ENCODE results near the gene PRDM5.

The PRDM5 gene

DNA sequence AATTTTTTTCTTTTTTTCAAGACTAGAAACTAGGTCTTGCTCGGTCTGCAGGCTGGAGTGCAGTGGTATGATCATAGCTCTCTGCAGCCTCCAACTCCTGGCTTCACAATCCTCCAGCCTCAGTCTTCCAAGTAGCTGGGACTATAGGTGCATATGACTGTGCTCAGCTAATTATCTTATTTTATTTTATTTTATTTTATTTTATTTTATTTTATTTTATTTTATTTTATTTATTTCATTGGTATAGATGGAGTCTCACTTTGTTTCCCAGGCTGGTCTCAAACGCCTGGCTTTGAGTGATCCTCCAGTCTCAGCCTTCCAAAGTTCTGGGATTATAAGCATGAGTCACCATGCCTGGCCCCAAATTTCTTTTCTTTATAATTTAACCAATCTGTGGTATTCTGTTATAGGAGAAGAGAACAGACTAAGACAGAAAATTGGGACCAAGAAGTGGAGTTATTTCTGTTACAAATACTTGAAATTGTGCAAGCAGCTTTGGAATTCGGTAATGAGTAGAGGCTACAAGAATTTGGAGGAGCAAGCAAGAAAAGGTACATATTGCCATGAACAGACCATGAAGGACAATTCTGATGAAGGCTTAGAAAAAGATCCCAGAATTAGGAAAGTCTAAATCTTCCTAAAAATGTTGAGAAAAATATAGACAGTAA is 4.0 kb upstream of the PRDM5 start:
- ChIA-PET CTCF (no interaction called here), POLR2A (ENCODE audit: low non-redundant PET) (no interaction called here)
- no peak overlapping the region for H3K27ac ChIP-seq
- TF ChIP-seq, protein P1, sequence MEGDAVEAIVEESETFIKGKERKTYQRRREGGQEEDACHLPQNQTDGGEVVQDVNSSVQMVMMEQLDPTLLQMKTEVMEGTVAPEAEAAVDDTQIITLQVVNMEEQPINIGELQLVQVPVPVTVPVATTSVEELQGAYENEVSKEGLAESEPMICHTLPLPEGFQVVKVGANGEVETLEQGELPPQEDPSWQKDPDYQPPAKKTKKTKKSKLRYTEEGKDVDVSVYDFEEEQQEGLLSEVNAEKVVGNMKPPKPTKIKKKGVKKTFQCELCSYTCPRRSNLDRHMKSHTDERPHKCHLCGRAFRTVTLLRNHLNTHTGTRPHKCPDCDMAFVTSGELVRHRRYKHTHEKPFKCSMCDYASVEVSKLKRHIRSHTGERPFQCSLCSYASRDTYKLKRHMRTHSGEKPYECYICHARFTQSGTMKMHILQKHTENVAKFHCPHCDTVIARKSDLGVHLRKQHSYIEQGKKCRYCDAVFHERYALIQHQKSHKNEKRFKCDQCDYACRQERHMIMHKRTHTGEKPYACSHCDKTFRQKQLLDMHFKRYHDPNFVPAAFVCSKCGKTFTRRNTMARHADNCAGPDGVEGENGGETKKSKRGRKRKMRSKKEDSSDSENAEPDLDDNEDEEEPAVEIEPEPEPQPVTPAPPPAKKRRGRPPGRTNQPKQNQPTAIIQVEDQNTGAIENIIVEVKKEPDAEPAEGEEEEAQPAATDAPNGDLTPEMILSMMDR (conservative IDR thresholded peaks at IDR 0.05; ENCODE audit: low read depth), result no peak
- no peak for DNase-seq (ENCODE audit: low spot score)

DNA sequence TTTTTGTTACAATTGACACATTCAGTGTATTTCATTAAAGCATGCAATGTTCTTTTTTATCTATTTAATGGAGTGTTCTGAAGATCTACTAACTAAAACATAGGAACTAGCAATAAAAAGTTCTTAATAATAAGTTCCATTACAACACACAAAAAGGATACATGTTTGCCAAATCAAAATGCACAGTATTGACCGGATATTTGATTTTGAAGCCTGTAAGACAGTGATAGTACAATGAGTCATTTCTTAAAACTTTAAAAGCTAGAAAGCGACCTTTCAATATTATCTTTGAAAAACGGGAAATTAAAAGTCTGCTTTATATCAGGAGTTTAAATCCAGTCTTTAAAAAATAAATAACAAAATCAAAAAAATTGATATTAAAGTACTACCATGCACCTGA is 2.4 kb upstream of the PRDM5 start:
- ChIA-PET POLR2A (ENCODE audit: low non-redundant PET) (no interaction called here), CTCF (no interaction called here)
- no peak overlapping the region for H3K27ac ChIP-seq
- no peak for DNase-seq (ENCODE audit: low spot score)
- TF ChIP-seq, protein P1 (conservative IDR thresholded peaks at IDR 0.05; ENCODE audit: low read depth), result no peak

DNA sequence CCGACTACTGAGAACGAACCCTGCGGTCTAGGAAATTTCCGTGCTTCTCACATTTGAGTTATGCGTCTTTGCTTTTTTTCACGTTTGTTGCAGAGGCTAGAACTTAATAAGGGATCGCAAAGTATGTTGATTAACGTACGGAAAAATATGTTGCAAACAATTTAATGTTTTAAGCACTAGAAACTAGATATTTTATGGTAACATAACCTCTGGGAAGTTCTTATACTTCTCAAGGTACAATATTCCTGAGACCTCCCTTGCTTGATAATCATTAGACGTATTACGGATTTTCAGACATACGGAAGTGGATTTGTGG is 639 bp upstream of the PRDM5 start:
- ChIA-PET POLR2A (ENCODE audit: low non-redundant PET) (no interaction called here), CTCF (interaction anchor here (0.6 kb wide), 1 partner anchor 12 kb away, joined by 3 read pairs; no protein-coding TSS in a partner anchor)
- no peak for DNase-seq (ENCODE audit: low spot score)
- TF ChIP-seq, protein P1 (conservative IDR thresholded peaks at IDR 0.05; ENCODE audit: low read depth), result no peak
- peak overlapping the region; percentile 95 for H3K27ac ChIP-seq

DNA sequence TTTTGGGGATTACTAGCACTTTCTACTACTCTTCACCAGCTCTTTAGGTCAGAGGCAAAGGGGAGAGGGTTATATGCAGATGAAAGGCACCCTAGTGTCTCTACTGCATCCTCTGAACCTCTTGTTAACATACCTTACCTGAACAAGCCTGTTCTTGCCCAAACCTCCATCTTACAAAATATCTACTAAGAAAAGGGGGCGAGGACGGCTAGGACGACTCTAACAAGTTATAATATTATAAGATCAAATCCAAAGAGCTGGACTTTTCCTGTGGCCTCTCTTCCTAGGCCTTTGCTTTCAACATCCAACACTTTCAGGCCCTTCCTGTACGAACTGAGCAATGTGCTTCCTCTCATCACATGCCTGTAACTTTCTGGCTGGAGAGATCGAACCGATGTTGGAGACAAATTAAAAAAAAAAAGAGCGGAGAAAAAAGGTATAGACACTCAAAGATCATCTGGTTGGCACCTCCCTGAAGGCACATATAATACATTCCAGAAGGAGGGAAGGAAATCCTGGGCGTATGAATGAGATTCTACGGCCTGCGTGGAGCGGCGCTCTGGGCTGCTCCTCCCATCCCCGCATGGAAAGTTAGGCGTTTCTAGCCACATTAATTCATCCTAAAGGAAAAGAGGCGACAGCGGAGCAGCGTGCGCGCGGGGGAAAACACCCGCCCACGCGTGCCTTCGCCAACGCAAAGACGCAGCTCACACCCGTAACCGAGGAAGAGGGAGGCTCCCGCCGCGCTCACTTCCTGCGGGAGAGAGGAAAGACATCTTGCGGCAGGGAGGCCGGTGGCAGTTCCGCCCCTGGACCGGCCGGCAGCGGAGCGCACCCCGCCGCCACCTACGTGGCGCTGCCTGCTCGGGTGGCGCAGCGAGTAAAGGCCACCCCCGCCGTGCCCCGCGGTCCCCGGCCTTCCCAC is 808 bp downstream of the PRDM5 start:
- ChIA-PET POLR2A (ENCODE audit: low non-redundant PET) (no interaction called here), CTCF (no interaction called here)
- peak; percentile 69 for DNase-seq (ENCODE audit: low spot score)
- H3K27ac ChIP-seq, result peak overlapping the region; percentile 95
- TF ChIP-seq, protein P1 (conservative IDR thresholded peaks at IDR 0.05; ENCODE audit: low read depth), result no peak

DNA sequence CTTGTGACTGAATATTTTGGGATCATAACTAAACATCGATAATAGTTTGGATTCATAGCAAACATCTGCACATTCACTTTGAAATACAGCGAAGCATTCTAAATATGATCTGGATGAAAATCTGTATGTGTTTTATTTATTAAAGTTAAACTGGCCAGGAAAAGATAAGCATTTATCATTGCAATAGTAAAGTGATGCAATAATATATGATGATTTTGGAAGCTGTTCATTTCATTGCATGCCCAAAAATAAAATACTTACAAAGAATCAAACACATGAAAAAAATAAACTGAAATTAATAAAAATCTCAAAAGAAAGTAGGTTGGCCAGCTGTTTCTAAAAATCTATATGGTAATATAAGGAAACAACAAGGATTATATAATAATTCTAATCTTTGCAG is 1.9 kb downstream of the PRDM5 start:
- CTCF ChIA-PET, result interaction anchor here (0.6 kb wide), 2 partner anchors 163 to 858 kb away, joined by 3 read pairs; no protein-coding TSS in a partner anchor
- DNase-seq (ENCODE audit: low spot score), result no peak
- H3K27ac ChIP-seq, result no peak overlapping the region
- TF ChIP-seq, protein P1 (conservative IDR thresholded peaks at IDR 0.05; ENCODE audit: low read depth), result no peak
- POLR2A ChIA-PET (ENCODE audit: low non-redundant PET), result no interaction called here

DNA sequence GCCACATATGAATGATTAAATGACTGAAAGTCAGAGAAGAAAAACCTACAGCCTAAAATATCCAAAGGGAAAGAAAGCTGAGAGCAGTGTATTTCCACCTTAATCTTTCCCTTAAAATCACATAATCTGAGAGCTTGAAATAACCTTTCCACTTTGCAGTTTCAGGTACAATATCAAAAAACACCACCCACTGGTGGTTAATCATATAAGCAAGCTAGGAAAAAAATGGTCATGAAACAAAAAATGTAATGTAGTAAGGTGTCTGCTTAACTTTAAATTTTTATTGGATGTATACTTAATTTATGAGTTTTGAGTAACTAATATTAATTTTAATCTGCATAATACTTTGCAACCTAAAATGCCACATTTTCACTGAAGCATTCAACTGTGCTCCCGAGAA is 3.2 kb downstream of the PRDM5 start:
- DNase-seq (ENCODE audit: low spot score), result no peak
- TF ChIP-seq, protein P1 (conservative IDR thresholded peaks at IDR 0.05; ENCODE audit: low read depth), result 0 out of 2 replicates have a peak, but pooled peaks have one; percentile 16
- CTCF ChIA-PET, result interaction anchor here (0.5 to 0.7 kb wide), 2 partner anchors 10 to 59 kb away, joined by 4 read pairs; no protein-coding TSS in a partner anchor
- POLR2A ChIA-PET (ENCODE audit: low non-redundant PET), result no interaction called here
- H3K27ac ChIP-seq, result no peak overlapping the region

Measured in RWPE1 (cell line).